CD4-positive, alpha-beta memory T cell (primary cell): ENCODE measurements around the gene TNIK. TPM values are rescaled to one million over a fixed set of nuclear protein-coding genes. Genes with fewer than 3 reads are reported as not detected.

ENCODE experiments used
- CTCF ChIA-PET: fragments of 350-600 bp; sonication (Branson Sonifier 250); formaldehyde crosslinking; loops from one replicate; lab custom pipeline; 2021; ENCODE audit warnings: inconsistent platforms; ENCODE audit not compliant: partially characterized antibody; lab: Charles Lee
- POLR2A ChIA-PET: fragments of 350-600 bp; sonication (Branson Sonifier 250); formaldehyde crosslinking; loops from one replicate; lab custom pipeline; 2021; ENCODE audit not compliant: partially characterized antibody; lab: Charles Lee
- DNase-seq, 5 donors: peaks; one replicate each; pipeline versions ENCODE4 v3.0.0 to v3.0.0-alpha.2; 2020 to 2022; ENCODE audit warnings: mixed read lengths in 1 of 5
- H3K27ac ChIP-seq: one replicate; pipeline ENCODE4 v1.7.0; 2013; ENCODE audit warnings: low read depth, low read length
- H3K27me3 ChIP-seq: 2 replicates; pipeline ENCODE4 v1.7.0; 2013; ENCODE audit warnings: mild to moderate bottlenecking, low read length, moderate library complexity; ENCODE audit not compliant: insufficient read depth
- H3K36me3 ChIP-seq: 2 replicates; pipeline ENCODE4 v1.7.0; 2013; ENCODE audit warnings: mild to moderate bottlenecking, low read length, moderate library complexity; ENCODE audit not compliant: insufficient read depth
- H3K4me1 ChIP-seq: 2 replicates; pipeline ENCODE4 v1.7.0; 2013; ENCODE audit warnings: mild to moderate bottlenecking, low read length, moderate library complexity; ENCODE audit not compliant: insufficient read depth
- H3K4me3 ChIP-seq, 2 donors: one replicate each; pipeline ENCODE4 v1.7.0; 2013; ENCODE audit warnings: low read length in 2 of 2, mild to moderate bottlenecking in 1 of 2
- H3K9me3 ChIP-seq, 2 donors: one replicate each; pipeline ENCODE4 v1.7.0; 2013; ENCODE audit warnings: low read length in 2 of 2, control low read depth in 1 of 2; ENCODE audit not compliant: control insufficient read depth in 1 of 2
- H3K27ac Mint-ChIP-seq, 7 donors: one replicate each; pipeline ENCODE4 v1.8.0; 2020 to 2021; ENCODE audit warnings: mixed read lengths in 7 of 7, mild to moderate bottlenecking in 6 of 7, inconsistent platforms in 3 of 7, moderate library complexity in 3 of 7
- H3K27me3 Mint-ChIP-seq, 2 donors: one replicate each; pipeline ENCODE4 v1.8.0; 2020 to 2021; ENCODE audit warnings: mixed read lengths in 2 of 2
- H3K36me3 Mint-ChIP-seq, 2 donors: one replicate each; pipeline ENCODE4 v1.8.0; 2020 to 2021; ENCODE audit warnings: mixed read lengths in 2 of 2, inconsistent platforms in 1 of 2, mild to moderate bottlenecking in 1 of 2
- H3K4me1 Mint-ChIP-seq, 4 donors: one replicate each; pipeline ENCODE4 v1.8.0; 2020 to 2021; ENCODE audit warnings: mixed read lengths in 4 of 4, mild to moderate bottlenecking in 1 of 4
- H3K4me3 Mint-ChIP-seq, 8 donors: one replicate each; pipeline ENCODE4 v1.8.0; 2020 to 2021; ENCODE audit warnings: mixed read lengths in 8 of 8, mild to moderate bottlenecking in 7 of 8, moderate library complexity in 6 of 8, inconsistent platforms in 3 of 8
- H3K9me3 Mint-ChIP-seq, 8 donors: one replicate each; pipeline ENCODE4 v1.8.0; 2020 to 2021; ENCODE audit warnings: mixed read lengths in 8 of 8, mild to moderate bottlenecking in 5 of 8, inconsistent platforms in 3 of 8, moderate library complexity in 1 of 8
- intact Hi-C: fragments of 100-400 bp; cut with micrococcal nuclease; formaldehyde crosslinking; loops from one replicate; pipeline ENCODE4 v1.15.1; 2023
- polyA plus RNA-seq, 2 donors: library from polyadenylated mRNA; unstranded; fragments of 300-500 nt; fragmentation: Illumina TruSeq; gene quantifications; one replicate each; pipeline ENCODE4 v1.2.3, GENCODE V29; 2021
- total RNA-seq, 2 experiments: library from RNA; stranded (reverse); gene quantifications; one replicate each; pipeline ENCODE4 v1.2.3, GENCODE V29; 2021

Gene TNIK
- total and polyA plus RNA-seq, 4 experiments from 2014 or later = 14.6 to 93.5 (median 58.1) TPM

DNA sequence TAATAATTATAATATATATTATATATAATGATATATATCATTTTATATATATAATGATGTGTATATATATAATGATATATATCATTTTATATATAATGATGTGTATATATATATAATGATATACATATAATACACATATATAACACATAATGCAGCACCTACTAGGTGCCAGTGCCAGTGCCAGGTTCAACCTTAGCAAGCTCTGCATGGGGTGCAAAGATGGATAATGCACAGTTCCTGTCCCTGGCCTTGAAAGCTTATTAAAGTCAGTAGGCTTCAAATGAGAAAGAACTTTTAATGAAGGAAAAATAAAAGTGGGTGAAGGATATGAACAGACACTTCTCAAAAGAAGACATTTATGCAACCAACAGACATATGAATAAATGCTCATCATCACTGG, 240.9 kb downstream of the TNIK start:
- H3K27ac Mint-ChIP-seq = peak overlapping the region in 3 of 7 donors; percentile 8 to 77 (median 18)
- ChIA-PET CTCF (no interaction called here), POLR2A (no interaction called here)
- no peaks in the 10 kb centered on the region for H3K27me3 Mint-ChIP-seq
- H3K36me3 Mint-ChIP-seq = peaks cover 4 to 5% of the 10 kb centered on the region in 2 donors
- no peaks in the 10 kb centered on the region for H3K36me3 ChIP-seq
- H3K9me3 Mint-ChIP-seq = no peaks in the 10 kb centered on the region
- H3K4me1 ChIP-seq = peaks cover 7% of the 10 kb centered on the region
- H3K9me3 ChIP-seq = no peaks in the 10 kb centered on the region
- no peak for DNase-seq
- H3K27ac ChIP-seq = no peak overlapping the region
- H3K4me3 ChIP-seq = no peak overlapping the region
- intact Hi-C loops = no loop called here
- H3K4me3 Mint-ChIP-seq = no peak overlapping the region
- peaks cover 22 to 36% (median 32%) of the 10 kb centered on the region in 4 donors for H3K4me1 Mint-ChIP-seq
- no peaks in the 10 kb centered on the region for H3K27me3 ChIP-seq

DNA sequence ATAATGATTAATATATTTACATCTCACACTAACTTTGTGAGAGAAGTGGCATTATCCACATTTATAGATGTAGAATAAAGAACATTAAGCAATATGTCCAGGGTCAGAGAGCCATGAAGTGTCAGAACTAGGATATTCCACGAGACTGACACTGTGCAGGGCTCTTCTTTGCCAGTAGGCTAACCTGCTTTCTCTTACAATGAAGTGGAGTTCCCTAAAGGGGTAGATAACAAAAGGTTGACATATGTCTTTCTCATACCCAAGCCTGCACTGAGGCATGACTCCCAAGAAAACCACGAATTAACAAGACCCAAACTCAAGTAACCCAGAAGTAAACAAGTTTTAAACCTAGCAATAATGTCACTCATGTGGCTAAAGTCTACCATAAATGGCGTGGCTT, 242.1 kb downstream of the TNIK start:
- DNase-seq = no peak
- Histone ChIP-seq H3K36me3 (no peaks in the 10 kb centered on the region), H3K9me3 (no peaks in the 10 kb centered on the region), H3K27ac (no peak overlapping the region), H3K27me3 (no peaks in the 10 kb centered on the region), H3K4me3 (no peak overlapping the region), H3K4me1 (peaks cover 4% of the 10 kb centered on the region)
- POLR2A ChIA-PET = no interaction called here
- H3K4me1 Mint-ChIP-seq = peaks cover 22 to 36% (median 32%) of the 10 kb centered on the region in 4 donors
- no peak overlapping the region for H3K4me3 Mint-ChIP-seq
- intact Hi-C loops = no loop called here
- H3K27ac Mint-ChIP-seq = no peak overlapping the region
- H3K36me3 Mint-ChIP-seq = peaks cover 3 to 4% of the 10 kb centered on the region in 2 donors
- CTCF ChIA-PET = no interaction called here
- H3K9me3 Mint-ChIP-seq = no peaks in the 10 kb centered on the region
- no peaks in the 10 kb centered on the region for H3K27me3 Mint-ChIP-seq

DNA sequence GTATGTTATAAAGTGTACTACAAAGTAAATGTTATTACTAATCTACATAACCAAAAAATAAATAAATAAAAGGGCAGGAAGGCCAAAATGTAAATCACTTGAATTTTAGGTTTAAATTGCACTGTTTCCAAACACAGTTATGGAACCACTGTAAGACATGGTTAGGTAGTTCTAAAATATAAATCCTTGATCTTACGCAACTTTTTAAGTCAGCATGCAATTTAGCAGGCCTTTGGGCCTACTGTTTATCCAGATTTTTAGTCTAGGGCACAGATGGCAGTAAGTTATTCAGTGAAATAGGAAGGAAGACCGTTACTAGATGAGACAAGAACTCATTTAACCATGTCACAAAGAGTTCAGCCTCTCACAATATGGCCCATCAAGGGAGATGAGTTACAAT, 246.3 kb downstream of the TNIK start:
- H3K4me3 ChIP-seq = no peak overlapping the region
- no peaks in the 10 kb centered on the region for H3K27me3 Mint-ChIP-seq
- H3K9me3 Mint-ChIP-seq = no peaks in the 10 kb centered on the region
- intact Hi-C loops = no loop called here
- H3K4me3 Mint-ChIP-seq = no peak overlapping the region
- no peak for DNase-seq
- peaks cover 7% of the 10 kb centered on the region for H3K36me3 ChIP-seq
- no peak overlapping the region for H3K27ac ChIP-seq
- no peaks in the 10 kb centered on the region for H3K4me1 ChIP-seq
- POLR2A ChIA-PET = no interaction called here
- H3K27ac Mint-ChIP-seq = no peak overlapping the region
- H3K36me3 Mint-ChIP-seq = peaks cover 24 to 36% of the 10 kb centered on the region in 2 donors
- H3K9me3 ChIP-seq = no peaks in the 10 kb centered on the region
- CTCF ChIA-PET = interaction anchor here (1.1 kb wide), 1 partner anchor 9 kb away, joined by 3 read pairs; no protein-coding TSS in a partner anchor
- no peaks in the 10 kb centered on the region for H3K27me3 ChIP-seq
- peaks cover 13 to 31% (median 22%) of the 10 kb centered on the region in 4 donors for H3K4me1 Mint-ChIP-seq

DNA sequence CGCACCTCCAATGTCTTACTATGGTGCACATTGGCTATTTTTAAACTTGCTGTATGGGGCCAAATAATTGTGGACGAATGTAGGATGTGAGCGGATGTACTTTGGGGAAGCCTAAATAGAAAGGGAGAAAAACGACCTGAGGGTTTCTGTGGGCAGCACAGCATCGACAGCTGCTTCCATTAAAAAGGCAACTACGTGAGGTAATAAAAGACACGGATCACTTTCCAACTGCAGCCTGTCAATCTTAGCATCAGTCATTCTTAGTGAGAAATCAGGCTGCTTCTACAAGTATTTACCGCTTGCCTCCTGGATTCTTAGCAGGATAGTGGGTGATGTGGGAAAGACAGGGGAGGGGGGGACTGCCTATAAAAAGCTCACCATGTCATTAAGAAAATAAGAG, 247.0 kb downstream of the TNIK start:
- Histone ChIP-seq H3K9me3 (no peaks in the 10 kb centered on the region), H3K4me1 (no peaks in the 10 kb centered on the region), H3K4me3 (no peak overlapping the region), H3K27me3 (no peaks in the 10 kb centered on the region), H3K36me3 (peaks cover 7% of the 10 kb centered on the region), H3K27ac (no peak overlapping the region)
- POLR2A ChIA-PET = no interaction called here
- H3K36me3 Mint-ChIP-seq = peaks cover 30 to 39% of the 10 kb centered on the region in 2 donors
- no peaks in the 10 kb centered on the region for H3K9me3 Mint-ChIP-seq
- no peak for DNase-seq
- no peak overlapping the region for H3K4me3 Mint-ChIP-seq
- H3K4me1 Mint-ChIP-seq = peaks cover 13 to 31% (median 22%) of the 10 kb centered on the region in 4 donors
- intact Hi-C loops = no loop called here
- H3K27me3 Mint-ChIP-seq = no peaks in the 10 kb centered on the region
- H3K27ac Mint-ChIP-seq = no peak overlapping the region
- CTCF ChIA-PET = interaction anchor here (1.0 to 1.1 kb wide), 2 partner anchors 8 to 10 kb away, joined by 3 to 4 read pairs; no protein-coding TSS in a partner anchor

DNA sequence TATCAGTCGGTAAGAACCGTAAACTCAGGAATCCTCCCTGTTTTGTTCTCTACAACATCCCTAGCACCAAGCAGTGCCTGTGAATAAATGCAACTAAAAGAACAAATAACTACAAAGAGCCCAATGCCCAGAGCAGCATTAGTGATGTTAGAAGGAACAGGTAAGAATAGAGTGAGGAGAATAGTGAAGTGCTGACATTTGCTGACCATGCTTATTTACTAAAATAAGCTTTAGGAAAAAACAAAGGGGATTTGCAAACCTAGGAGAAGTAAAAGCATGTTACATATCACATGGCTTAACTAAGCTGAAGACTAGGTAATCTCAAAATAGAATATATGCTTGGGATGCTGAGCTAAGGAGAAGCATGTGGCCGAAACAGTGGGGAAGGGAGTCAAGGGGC, 247.6 kb downstream of the TNIK start:
- CTCF ChIA-PET = interaction anchor here (1.0 to 1.1 kb wide), 2 partner anchors 9 to 11 kb away, joined by 3 to 4 read pairs; no protein-coding TSS in a partner anchor
- Mint-ChIP-seq H3K4me3 (no peak overlapping the region), H3K27me3 (no peaks in the 10 kb centered on the region), H3K27ac (peak overlapping the region in 2 of 7 donors; percentile 21 to 33), H3K36me3 (peaks cover 34 to 44% of the 10 kb centered on the region in 2 donors), H3K4me1 (peaks cover 13 to 30% (median 20%) of the 10 kb centered on the region in 4 donors), H3K9me3 (no peaks in the 10 kb centered on the region)
- no peak overlapping the region for H3K4me3 ChIP-seq
- H3K4me1 ChIP-seq = no peaks in the 10 kb centered on the region
- no peak for DNase-seq
- POLR2A ChIA-PET = no interaction called here
- H3K36me3 ChIP-seq = peaks cover 7% of the 10 kb centered on the region
- H3K27ac ChIP-seq = no peak overlapping the region
- H3K27me3 ChIP-seq = no peaks in the 10 kb centered on the region
- intact Hi-C loops = no loop called here
- no peaks in the 10 kb centered on the region for H3K9me3 ChIP-seq

DNA sequence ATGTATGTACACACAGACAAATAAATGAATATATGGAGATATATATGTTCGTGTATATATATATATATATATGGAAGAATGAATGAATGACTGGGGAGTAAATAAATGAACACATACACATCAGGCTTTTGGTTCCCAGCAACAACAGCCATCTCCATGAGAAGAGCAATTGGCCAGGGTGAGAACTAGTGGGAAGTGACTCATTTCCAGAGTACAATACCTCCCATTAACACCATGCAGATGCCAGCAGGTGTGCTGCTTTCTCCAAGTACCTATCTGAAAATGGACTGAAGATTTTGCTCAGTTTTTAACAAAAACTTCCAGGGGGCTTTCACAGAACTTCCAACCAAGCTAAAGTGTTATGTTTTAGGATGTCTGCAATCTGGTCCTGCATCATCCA, 253.9 kb downstream of the TNIK start:
- no peak overlapping the region for H3K27ac ChIP-seq
- no peak overlapping the region for H3K4me3 ChIP-seq
- intact Hi-C loops = no loop called here
- H3K9me3 ChIP-seq = no peaks in the 10 kb centered on the region
- Mint-ChIP-seq H3K9me3 (peaks cover 0 to 3% (median 0%) of the 10 kb centered on the region in 8 donors), H3K36me3 (peaks cover 67 to 84% of the 10 kb centered on the region in 2 donors), H3K4me3 (no peak overlapping the region), H3K27ac (no peak overlapping the region), H3K27me3 (no peaks in the 10 kb centered on the region), H3K4me1 (peaks cover 7 to 16% (median 10%) of the 10 kb centered on the region in 4 donors)
- peaks cover 12% of the 10 kb centered on the region for H3K36me3 ChIP-seq
- no peaks in the 10 kb centered on the region for H3K27me3 ChIP-seq
- no peaks in the 10 kb centered on the region for H3K4me1 ChIP-seq
- ChIA-PET CTCF (interaction anchor here (0.8 to 1.0 kb wide), 2 partner anchors 13 to 44 kb away, joined by 3 read pairs; no protein-coding TSS in a partner anchor), POLR2A (no interaction called here)
- no peak for DNase-seq

DNA sequence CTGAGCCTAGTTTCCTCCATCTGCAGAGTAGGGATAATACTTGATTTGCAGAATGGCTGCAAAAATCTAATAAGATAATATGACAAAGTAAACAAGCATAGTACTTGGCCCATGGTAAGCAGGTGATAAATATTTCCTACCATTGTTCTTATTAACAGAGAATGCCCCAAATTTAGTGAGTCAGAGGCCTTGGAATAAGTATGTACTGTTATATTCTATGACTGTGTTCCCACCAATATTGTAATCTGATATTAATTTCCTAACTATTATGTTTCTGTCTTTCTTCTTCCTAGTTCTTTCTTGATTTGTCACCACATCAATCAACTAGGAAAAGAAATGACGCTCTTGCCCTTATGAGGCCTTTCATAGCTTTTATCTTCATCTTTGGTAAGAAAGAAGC, 255.3 kb downstream of the TNIK start:
- peaks cover 0 to 3% (median 0%) of the 10 kb centered on the region in 8 donors for H3K9me3 Mint-ChIP-seq

More for the DNA sequence above, 255.3 kb downstream of the TNIK start:
- Mint-ChIP-seq H3K27ac (peak overlapping the region in 1 of 7 donors; percentile 38), H3K4me3 (no peak overlapping the region), H3K27me3 (no peaks in the 10 kb centered on the region), H3K4me1 (peaks cover 8 to 13% (median 12%) of the 10 kb centered on the region in 4 donors), H3K36me3 (peaks cover 56 to 75% of the 10 kb centered on the region in 2 donors)
- ChIA-PET CTCF (no interaction called here), POLR2A (no interaction called here)
- no peak for DNase-seq
- H3K36me3 ChIP-seq = peaks cover 7% of the 10 kb centered on the region
- H3K9me3 ChIP-seq = no peaks in the 10 kb centered on the region
- H3K27me3 ChIP-seq = no peaks in the 10 kb centered on the region
- H3K4me1 ChIP-seq = no peaks in the 10 kb centered on the region
- intact Hi-C loops = no loop called here
- H3K27ac ChIP-seq = no peak overlapping the region
- no peak overlapping the region for H3K4me3 ChIP-seq
